Uterus (tissue), 4 donors: ENCODE results near the gene CPLANE2. TPM values are rescaled to one million over a fixed set of nuclear protein-coding genes. Genes with fewer than 3 reads are reported as not detected.

Source experiments
- DNase-seq, 2 donors: peaks; one replicate each; pipeline ENCODE4 v3.0.0-alpha.2; 2019 to 2020
- H3K27ac ChIP-seq, 2 donors: fragments of 200-600 bp; sonication (generic); 1 replicate in 1 of 2; 2 replicates in 1 of 2; pipeline ENCODE4 v1.5.1; 2016 to 2018
- H3K27me3 ChIP-seq, 2 donors: fragments of 200-600 bp; sonication (generic); one replicate each; pipeline ENCODE4 v1.5.1; 2018 to 2019; ENCODE audit warnings: control low read depth in 1 of 2
- H3K36me3 ChIP-seq, 2 donors: fragments of 200-600 bp; sonication (generic); one replicate each; pipeline ENCODE4 v1.5.1; 2019; ENCODE audit warnings: control low read depth in 1 of 2
- H3K4me1 ChIP-seq, 2 donors: fragments of 200-600 bp; sonication (generic); one replicate each; pipeline ENCODE4 v1.5.1; 2018 to 2019; ENCODE audit warnings: control low read depth in 1 of 2
- H3K4me3 ChIP-seq, 2 donors: fragments of 200-600 bp; sonication (generic); 1 replicate in 1 of 2; 2 replicates in 1 of 2; pipeline ENCODE4 v1.5.1; 2018 to 2019; ENCODE audit warnings: mild to moderate bottlenecking in 1 of 2
- H3K9me3 ChIP-seq, 2 donors: fragments of 200-600 bp; sonication (generic); one replicate each; pipeline ENCODE4 v1.5.1; 2019; ENCODE audit warnings: control low read depth in 1 of 2
- POLR2A ChIP-seq, 2 donors: fragments of 450-650 bp; IDR thresholded peaks; one replicate each; pipeline ENCODE4 v1.6.1; 2016; ENCODE audit warnings: antibody characterized with exemption in 2 of 2, mild to moderate bottlenecking in 1 of 2, moderate library complexity in 1 of 2
- intact Hi-C: fragments of 100-400 bp; cut with DNase I; formaldehyde crosslinking; loops from one replicate; pipeline ENCODE4 v1.15.1; 2023; ENCODE audit warnings: low total_unique reads
- total RNA-seq, 4 donors: library from RNA; depleted of rRNA in 3 of 4; stranded (reverse); fragments of >200 nt in 3 of 4; gene quantifications; one replicate each; pipeline versions ENCODE4 v1.1.0 to v1.2.4, GENCODE V29; 2014 to 2023
- TF ChIP-seq, protein P1 (sequence below), 4 experiments: fragments of 200-600 bp in 2 of 4; fragments of 450-650 bp in 2 of 4; sonication (generic) in 2 of 4; IDR thresholded peaks; one replicate each; pipeline ENCODE4 v1.5.1; 2016 to 2019; ENCODE audit warnings: antibody characterized with exemption in 4 of 4, mild to moderate bottlenecking in 2 of 4, moderate library complexity in 1 of 4
- donor health status: DM: yes; HTN: yes; CAD: no.

The CPLANE2 gene
- total RNA-seq, 4 donors from 2014 or later: 5.1 to 7.4 (median 5.5) TPM

DNA sequence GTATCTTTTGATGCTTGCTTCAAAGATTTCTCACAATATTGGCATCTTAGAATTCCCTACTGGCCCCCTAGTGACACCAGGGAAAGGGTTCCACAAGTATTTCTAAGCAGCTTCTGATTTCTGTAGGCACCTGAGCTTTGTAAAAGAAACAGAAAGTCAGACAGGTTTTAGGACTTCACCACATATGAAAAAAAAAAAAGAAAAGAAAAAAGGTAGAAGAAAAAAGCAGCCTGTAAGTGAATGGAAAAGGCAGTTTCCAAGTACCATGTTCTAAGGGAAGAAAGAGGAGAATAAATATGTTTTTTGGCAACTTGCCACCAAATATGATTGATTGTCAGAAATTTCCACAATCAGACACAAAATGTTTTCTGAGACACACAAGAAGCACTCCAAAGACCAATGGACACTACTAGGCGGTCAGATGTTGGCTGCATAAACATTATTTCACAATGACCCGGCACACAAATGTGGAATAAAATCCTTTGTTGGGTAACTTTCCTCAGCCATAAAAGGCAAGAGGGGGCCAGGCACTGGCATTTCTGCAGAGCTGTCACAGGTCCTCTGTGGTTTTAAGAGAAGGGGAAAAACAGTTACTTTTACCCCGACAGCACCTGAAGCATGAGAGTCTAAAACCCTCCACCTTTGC, 12.7 kb upstream of the CPLANE2 start:
- H3K36me3 ChIP-seq: no peaks in the 10 kb centered on the region
- peak; percentile 71 to 87 for DNase-seq
- H3K4me1 ChIP-seq: peaks cover 25% of the 10 kb centered on the region in 2 donors

DNA sequence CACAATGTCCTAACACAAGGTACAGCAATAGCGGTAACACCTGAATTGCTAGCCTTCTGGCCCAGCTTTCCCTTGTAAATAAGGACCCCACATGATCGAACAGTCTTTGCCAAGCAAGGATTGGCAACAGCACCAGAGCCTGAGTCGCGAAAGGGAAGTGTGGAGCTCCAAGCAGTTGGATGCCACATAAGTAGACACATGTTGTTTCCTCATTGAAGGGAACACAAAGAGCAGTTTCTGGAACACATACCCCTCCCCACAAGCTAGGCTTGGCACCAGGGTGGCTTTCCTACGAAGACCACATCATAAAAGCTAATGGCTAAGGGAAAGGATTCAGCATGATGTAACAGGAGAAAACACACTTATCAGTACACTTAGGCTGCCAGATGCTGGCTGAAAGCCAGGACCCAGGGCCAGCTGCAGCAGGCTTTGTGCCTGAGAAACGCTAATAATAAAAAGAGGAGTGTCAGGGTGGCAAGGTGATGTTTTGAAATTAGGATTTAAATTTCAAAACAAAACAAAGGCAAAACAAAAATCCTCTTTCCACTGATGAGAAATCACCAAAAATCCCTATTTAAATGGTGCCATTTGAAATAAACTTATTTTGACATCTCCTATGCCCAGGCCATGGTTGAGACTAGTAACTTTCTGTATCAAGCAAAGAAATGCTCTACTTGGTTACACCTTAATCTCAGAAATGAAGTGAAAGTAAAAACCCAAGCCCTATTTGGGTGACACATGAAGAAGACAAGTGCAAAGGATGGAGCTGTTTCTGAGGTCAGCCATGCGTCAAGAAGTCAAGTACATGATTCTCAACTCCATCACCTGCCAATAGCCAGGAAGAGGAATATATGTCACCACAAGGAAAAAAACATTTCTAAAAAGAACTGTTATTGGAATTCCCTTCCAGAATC, 11.9 kb upstream of the CPLANE2 start:
- no peaks in the 10 kb centered on the region for H3K27me3 ChIP-seq
- no peaks in the 10 kb centered on the region for H3K9me3 ChIP-seq
- H3K27ac ChIP-seq: peak overlapping the region; percentile 90 to 95
- TF ChIP-seq, protein P1, sequence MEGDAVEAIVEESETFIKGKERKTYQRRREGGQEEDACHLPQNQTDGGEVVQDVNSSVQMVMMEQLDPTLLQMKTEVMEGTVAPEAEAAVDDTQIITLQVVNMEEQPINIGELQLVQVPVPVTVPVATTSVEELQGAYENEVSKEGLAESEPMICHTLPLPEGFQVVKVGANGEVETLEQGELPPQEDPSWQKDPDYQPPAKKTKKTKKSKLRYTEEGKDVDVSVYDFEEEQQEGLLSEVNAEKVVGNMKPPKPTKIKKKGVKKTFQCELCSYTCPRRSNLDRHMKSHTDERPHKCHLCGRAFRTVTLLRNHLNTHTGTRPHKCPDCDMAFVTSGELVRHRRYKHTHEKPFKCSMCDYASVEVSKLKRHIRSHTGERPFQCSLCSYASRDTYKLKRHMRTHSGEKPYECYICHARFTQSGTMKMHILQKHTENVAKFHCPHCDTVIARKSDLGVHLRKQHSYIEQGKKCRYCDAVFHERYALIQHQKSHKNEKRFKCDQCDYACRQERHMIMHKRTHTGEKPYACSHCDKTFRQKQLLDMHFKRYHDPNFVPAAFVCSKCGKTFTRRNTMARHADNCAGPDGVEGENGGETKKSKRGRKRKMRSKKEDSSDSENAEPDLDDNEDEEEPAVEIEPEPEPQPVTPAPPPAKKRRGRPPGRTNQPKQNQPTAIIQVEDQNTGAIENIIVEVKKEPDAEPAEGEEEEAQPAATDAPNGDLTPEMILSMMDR (IDR thresholded peaks at IDR 0.05): no peak
- TF ChIP-seq POLR2A (IDR thresholded peaks at IDR 0.05): no peak
- H3K36me3 ChIP-seq: no peaks in the 10 kb centered on the region
- intact Hi-C loops: loop anchor here (10.0 kb wide), 2 partner anchors 106 to 174 kb away; partner anchors contain the start of genes FAM131C and FBXO42
- peaks cover 25 to 28% of the 10 kb centered on the region in 2 donors for H3K4me1 ChIP-seq
- no peak overlapping the region for H3K4me3 ChIP-seq
- peak; percentile 83 to 88 for DNase-seq

More for the DNA sequence above, 12.7 kb upstream of the CPLANE2 start:
- Histone ChIP-seq H3K27ac (peak overlapping the region; percentile 90 to 95), H3K4me3 (no peak overlapping the region), H3K9me3 (no peaks in the 10 kb centered on the region), H3K27me3 (no peaks in the 10 kb centered on the region)
- intact Hi-C loops: loop anchor here (10.0 kb wide), 2 partner anchors 105 to 175 kb away; partner anchors contain the start of genes FAM131C and FBXO42
- TF ChIP-seq POLR2A (IDR thresholded peaks at IDR 0.05): peak; percentile 9 to 22
- TF ChIP-seq, protein P1 (IDR thresholded peaks at IDR 0.05): no peak

DNA sequence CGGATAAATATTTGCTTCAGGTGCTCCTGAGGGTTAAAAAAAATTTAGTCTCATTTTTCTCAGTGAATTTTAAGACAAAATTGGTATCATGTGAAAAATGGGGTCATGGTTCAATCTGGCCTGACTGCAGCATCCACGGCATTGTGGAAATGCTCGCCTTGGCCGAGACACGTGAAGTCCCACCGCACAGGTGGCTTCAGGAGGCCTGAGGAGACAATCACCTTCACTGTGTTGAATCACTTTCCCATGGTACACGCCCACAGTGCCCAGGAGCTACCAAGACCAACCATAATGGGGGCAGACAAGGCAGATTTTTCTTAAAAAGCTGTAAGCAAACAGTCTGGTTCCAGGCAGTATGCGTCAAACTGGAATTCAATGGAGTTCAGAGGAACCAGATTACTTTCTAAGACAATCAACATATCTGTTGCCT, 11.0 kb upstream of the CPLANE2 start:
- H3K27ac ChIP-seq: peak overlapping the region; percentile 90 to 95
- TF ChIP-seq POLR2A (IDR thresholded peaks at IDR 0.05): no peak
- TF ChIP-seq, protein P1 (IDR thresholded peaks at IDR 0.05): no peak
- peaks cover 25 to 28% of the 10 kb centered on the region in 2 donors for H3K4me1 ChIP-seq
- no peaks in the 10 kb centered on the region for H3K36me3 ChIP-seq
- H3K4me3 ChIP-seq: no peak overlapping the region
- no peaks in the 10 kb centered on the region for H3K27me3 ChIP-seq
- intact Hi-C loops: loop anchor here (10.0 kb wide), 2 partner anchors 107 to 173 kb away; partner anchors contain the start of genes FAM131C and FBXO42
- no peak for DNase-seq
- H3K9me3 ChIP-seq: no peaks in the 10 kb centered on the region

DNA sequence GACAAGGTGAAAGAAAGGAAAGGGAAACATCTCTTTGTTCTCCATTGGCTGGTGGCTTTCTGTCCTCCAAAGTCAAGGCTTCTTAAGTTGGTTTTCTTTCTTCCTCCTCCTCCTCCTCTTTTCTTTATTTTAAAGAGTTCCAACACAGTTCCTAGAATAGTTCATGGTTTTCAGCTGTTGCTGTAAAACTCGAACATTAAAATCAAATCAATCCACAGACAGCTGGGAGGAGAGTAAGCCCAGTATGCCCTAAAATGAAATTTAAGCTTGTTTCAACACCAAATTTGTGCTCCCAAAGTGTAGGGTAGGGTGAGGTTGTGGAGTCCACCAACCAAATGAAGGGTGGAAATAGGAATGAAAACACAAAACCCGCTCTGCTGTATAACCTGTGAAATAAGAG, 10.5 kb upstream of the CPLANE2 start:
- peak overlapping the region; percentile 90 to 95 for H3K27ac ChIP-seq
- no peak overlapping the region for H3K4me3 ChIP-seq
- no peaks in the 10 kb centered on the region for H3K27me3 ChIP-seq
- H3K36me3 ChIP-seq: no peaks in the 10 kb centered on the region
- TF ChIP-seq, protein P1 (IDR thresholded peaks at IDR 0.05): no peak
- TF ChIP-seq POLR2A (IDR thresholded peaks at IDR 0.05): no peak
- no peaks in the 10 kb centered on the region for H3K9me3 ChIP-seq
- intact Hi-C loops: loop anchor here (10.0 kb wide), 2 partner anchors 107 to 173 kb away; partner anchors contain the start of genes FAM131C and FBXO42
- no peak for DNase-seq
- H3K4me1 ChIP-seq: peaks cover 25 to 28% of the 10 kb centered on the region in 2 donors
